Left colon (tissue), 2 donors: ENCODE data around the gene NPC1. TPM values are rescaled to one million over a fixed set of nuclear protein-coding genes. Genes with fewer than 3 reads are reported as not detected.
"Not testable (repeated sequence)": the region's sequence is repeated elsewhere in the genome, so short reads cannot be mapped to it uniquely, and the experiment has no call there.

Source experiments
- ATAC-seq: fragments of 200-7000 bp; cut with Tn5 transposase; one replicate; pipeline ENCODE4 v1.9.1; 2020; ENCODE audit warnings: mild to moderate bottlenecking, moderate library complexity
- DNase-seq, 2 donors: peaks; one replicate each; pipeline ENCODE4 v3.0.0-alpha.2; 2020
- intact Hi-C, 2 donors: fragments of 100-400 bp; cut with DNase I in 1 of 2; cut with micrococcal nuclease in 1 of 2; formaldehyde crosslinking; loops; one replicate each; pipeline versions ENCODE4 v1.11.2 to v1.14.0; 2022; cut with DNase I, micrococcal nuclease
- total RNA-seq, 2 donors: library from RNA; stranded (reverse); fragmentation: NEBNext Ultra II Directional; extraction: Animal tissue kit (Norgen Biotek cat#: 25700); gene quantifications; one replicate each; pipeline ENCODE4 v1.2.1, GENCODE V29; 2021
- donor health status: DM: no; HTN: no; CAD: no.
- donor health status: DM: yes; HTN: yes; CAD: no.

The NPC1 gene
- total RNA-seq, 2 donors from 2014 or later: 36.5 to 43.2 TPM

GRCh38 chr18:23504720-23505119 lies 81.6 kb downstream of the NPC1 start:
- intact Hi-C loops: no loop called here
- DNase-seq: no peak
- ATAC-seq: peak; percentile 17

GRCh38 chr18:23503963-23504344 lies 82.4 kb downstream of the NPC1 start:
- ATAC-seq: no peak
- intact Hi-C loops: no loop called here
- DNase-seq: no peak

- peak; percentile 95 to 99 for DNase-seq
- intact Hi-C loops: no loop called here
- ATAC-seq: peak; percentile 93
Observed at GRCh38 chr18:23503038-23503962, 83.0 kb downstream of the NPC1 start, which contains the start of gene RMC1. RMC1 (plus strand) TSS chr18:23503511; CDS start chr18:23503619, 108 bp downstream.

GRCh38 chr18:23502516-23503037 lies 83.7 kb downstream of the NPC1 start:
- intact Hi-C loops: no loop called here
- DNase-seq (no peak), ATAC-seq (peak; percentile 47)

- DNase-seq (no peak), ATAC-seq (no peak)
- intact Hi-C loops: no loop called here
Observed at GRCh38 chr18:23501626-23502025, 84.7 kb downstream of the NPC1 start.

- ATAC-seq: no peak
- DNase-seq: no peak
- intact Hi-C loops: no loop called here
Observed at GRCh38 chr18:23499291-23499781, 87.0 kb downstream of the NPC1 start.

GRCh38 chr18:23498877-23499276 lies 87.4 kb downstream of the NPC1 start:
- intact Hi-C loops: no loop called here
- ATAC-seq: no peak
- DNase-seq: peak; percentile 72 to 80

GRCh38 chr18:23498117-23498516 lies 88.2 kb downstream of the NPC1 start:
- no peak for ATAC-seq
- DNase-seq: no peak
- intact Hi-C loops: no loop called here

- ATAC-seq: peak; percentile 82
- intact Hi-C loops: no loop called here
- peak; percentile 46 to 57 for DNase-seq
Observed at GRCh38 chr18:23495723-23496440, 90.4 kb downstream of the NPC1 start.

GRCh38 chr18:23494992-23495391 lies 91.3 kb downstream of the NPC1 start:
- no peak for DNase-seq
- peak; percentile 80 for ATAC-seq

GRCh38 chr18:23493654-23494053 lies 92.7 kb downstream of the NPC1 start:
- ATAC-seq: no peak
- no peak for DNase-seq
- intact Hi-C loops: no loop called here

More at GRCh38 chr18:23494992-23495391, 91.3 kb downstream of the NPC1 start:
- intact Hi-C loops: no loop called here

- ATAC-seq, DNase-seq, intact Hi-C loops: not testable (repeated sequence)
Observed at GRCh38 chr18:23489586-23489985, 96.7 kb downstream of the NPC1 start.

- DNase-seq (peak in 1 of 2 donors; percentile 34), ATAC-seq (peak; percentile 26)
- intact Hi-C loops: no loop called here
Observed at GRCh38 chr18:23487738-23488570, 98.4 kb downstream of the NPC1 start.

- ATAC-seq (no peak), DNase-seq (no peak)
- intact Hi-C loops: no loop called here
Observed at GRCh38 chr18:23485386-23485785, 100.9 kb downstream of the NPC1 start.

- intact Hi-C loops: no loop called here
- ATAC-seq: peak; percentile 10
Observed at GRCh38 chr18:23484561-23485182, 101.6 kb downstream of the NPC1 start.

More at GRCh38 chr18:23484561-23485182, 101.6 kb downstream of the NPC1 start:
- DNase-seq: no peak
